CD4-positive, alpha-beta T cell (primary cell): ENCODE measurements around the gene CNGA1. TPM values are rescaled to one million over a fixed set of nuclear protein-coding genes. Genes with fewer than 3 reads are reported as not detected.

Experiments
- ATAC-seq: fragments of 200-7000 bp; cut with Tn5 transposase; one replicate; pipeline ENCODE4 v1.10.0; 2022; ENCODE audit warnings: mild to moderate bottlenecking; ENCODE audit not compliant: poor library complexity
- CTCF ChIA-PET: fragments of 350-600 bp; sonication (Branson Sonifier 250); formaldehyde crosslinking; loops from one replicate; lab custom pipeline; 2021; ENCODE audit warnings: antibody characterized with exemption, inconsistent platforms; lab: Charles Lee
- POLR2A ChIA-PET: fragments of 350-600 bp; sonication (Branson Sonifier 250); formaldehyde crosslinking; loops from one replicate; lab custom pipeline; 2021; ENCODE audit warnings: antibody characterized with exemption, inconsistent platforms; lab: Charles Lee
- DNase-seq, 14 experiments: peaks; one replicate each; pipeline ENCODE4 v3.0.0-alpha.2; 2013 to 2020; ENCODE audit warnings: mixed read lengths in 2 of 14
- H3K27ac ChIP-seq, 2 donors: one replicate each; pipeline versions ENCODE4 v1.5.1 to v1.7.0; 2013; ENCODE audit warnings: low read length in 2 of 2, low read depth in 1 of 2, mild to moderate bottlenecking in 1 of 2
- H3K27me3 ChIP-seq, 2 experiments: 1 replicate in 1 of 2; 2 replicates in 1 of 2; pipeline versions ENCODE4 v1.6.1 to v1.7.0; 2013; ENCODE audit warnings: low read length in 2 of 2, control low read depth in 1 of 2, mild to moderate bottlenecking in 1 of 2, moderate library complexity in 1 of 2; ENCODE audit not compliant: insufficient read depth in 2 of 2, control insufficient read depth in 1 of 2
- H3K36me3 ChIP-seq: one replicate; pipeline ENCODE4 v1.6.1; 2013; ENCODE audit warnings: low read length, control low read depth; ENCODE audit not compliant: insufficient read depth
- H3K4me1 ChIP-seq: one replicate; pipeline ENCODE4 v1.6.1; 2013; ENCODE audit warnings: low read length, control low read depth; ENCODE audit not compliant: insufficient read depth
- H3K4me3 ChIP-seq: one replicate; pipeline ENCODE4 v1.5.1; 2013; ENCODE audit warnings: mild to moderate bottlenecking, low read length, moderate library complexity
- H3K9me3 ChIP-seq, 2 experiments: 1 replicate in 1 of 2; 2 replicates in 1 of 2; pipeline versions ENCODE4 v1.6.1 to v1.7.0; 2013; ENCODE audit warnings: low read length in 2 of 2, mild to moderate bottlenecking in 2 of 2, control low read depth in 1 of 2, moderate library complexity in 1 of 2; ENCODE audit not compliant: control insufficient read depth in 1 of 2, insufficient read depth in 1 of 2
- H3K27ac Mint-ChIP-seq: one replicate; pipeline ENCODE4 v1.8.0; 2020; ENCODE audit warnings: mixed read lengths
- H3K27me3 Mint-ChIP-seq: one replicate; pipeline ENCODE4 v1.8.0; 2021; ENCODE audit warnings: mixed read lengths
- H3K36me3 Mint-ChIP-seq: one replicate; pipeline ENCODE4 v1.8.0; 2021; ENCODE audit warnings: low read depth, mixed read lengths
- H3K4me1 Mint-ChIP-seq: one replicate; pipeline ENCODE4 v1.8.0; 2021; ENCODE audit warnings: low read depth, mixed read lengths
- H3K4me3 Mint-ChIP-seq: one replicate; pipeline ENCODE4 v1.8.0; 2020; ENCODE audit warnings: mild to moderate bottlenecking, mixed read lengths
- H3K9me3 Mint-ChIP-seq: one replicate; pipeline ENCODE4 v1.8.0; 2020; ENCODE audit warnings: mixed read lengths
- CTCF ChIP-seq: fragments of 200-600 bp; IDR thresholded peaks from one replicate; pipeline ENCODE4 v1.8.0; 2022; ENCODE audit warnings: antibody characterized with exemption, mild to moderate bottlenecking
- intact Hi-C, 2 experiments: fragments of 100-400 bp; cut with DNase I in 1 of 2; cut with micrococcal nuclease in 1 of 2; formaldehyde crosslinking; loops; one replicate each; pipeline versions ENCODE4 v1.15.1 to v1.9.0; 2023 to 2025; cut with DNase I, micrococcal nuclease
- total RNA-seq, 174 experiments: library from RNA in 2 of 174; stranded (reverse) in 2 of 174; gene quantifications; one replicate each; pipeline ENCODE4 v1.2.3 and lab custom pipeline; 2021 to 2026

CNGA1 gene
- total RNA-seq, 2 experiments from 2014 or later: not detected

DNA sequence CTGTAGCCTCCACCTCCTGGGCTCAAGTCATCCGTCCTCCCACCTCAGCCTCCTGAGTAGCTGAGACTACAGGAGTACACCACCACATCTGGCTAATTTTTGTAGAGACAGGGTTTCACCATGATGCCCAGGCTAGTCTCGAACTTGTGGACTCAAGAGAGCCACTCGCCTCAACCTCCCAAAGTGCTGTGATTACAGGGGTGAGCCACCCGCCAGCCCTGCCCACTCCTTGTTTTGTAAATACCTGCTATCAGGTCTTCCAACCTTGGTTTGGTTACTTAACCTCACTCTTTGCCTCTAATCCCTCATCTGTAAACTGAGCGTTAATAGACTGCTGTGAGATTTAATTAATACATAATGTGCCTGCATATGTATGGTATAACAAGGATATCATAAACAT, 803 bp downstream of the CNGA1 start:
- no peak for TF ChIP-seq CTCF
- H3K27ac Mint-ChIP-seq: no peak overlapping the region
- DNase-seq: no peak
- Histone ChIP-seq H3K27me3 (peaks cover 0 to 9% of the 10 kb centered on the region in 2 experiments), H3K4me3 (peak overlapping the region; percentile 65), H3K36me3 (no peaks in the 10 kb centered on the region), H3K4me1 (peaks cover 22% of the 10 kb centered on the region), H3K9me3 (no peaks in the 10 kb centered on the region), H3K27ac (no peak overlapping the region)
- intact Hi-C loops: loop anchor here in 1 of 2 experiments (5.0 to 10.0 kb wide), 3 partner anchors 98 to 551 kb away; partner anchors contain the start of gene COMMD8
- peaks cover 12% of the 10 kb centered on the region for H3K4me1 Mint-ChIP-seq
- CTCF ChIA-PET: interaction anchor here (1.1 kb wide), 1 partner anchor 85 kb away, joined by 3 read pairs; no protein-coding TSS in a partner anchor
- H3K9me3 Mint-ChIP-seq: no peaks in the 10 kb centered on the region
- H3K36me3 Mint-ChIP-seq: no peaks in the 10 kb centered on the region
- ATAC-seq: no peak
- peak overlapping the region; percentile 84 for H3K4me3 Mint-ChIP-seq
- peaks cover 27% of the 10 kb centered on the region for H3K27me3 Mint-ChIP-seq
- POLR2A ChIA-PET: no interaction called here

- Histone ChIP-seq H3K36me3 (no peaks in the 10 kb centered on the region), H3K4me1 (peaks cover 22% of the 10 kb centered on the region), H3K27ac (no peak overlapping the region), H3K4me3 (no peak overlapping the region), H3K27me3 (peaks cover 0 to 9% of the 10 kb centered on the region in 2 experiments), H3K9me3 (no peaks in the 10 kb centered on the region)
- Mint-ChIP-seq H3K27ac (no peak overlapping the region), H3K4me3 (peak overlapping the region; percentile 84), H3K36me3 (no peaks in the 10 kb centered on the region), H3K9me3 (no peaks in the 10 kb centered on the region), H3K27me3 (peaks cover 30% of the 10 kb centered on the region), H3K4me1 (peaks cover 12% of the 10 kb centered on the region)
- DNase-seq: no peak
- CTCF ChIA-PET: interaction anchor here (1.1 kb wide), 1 partner anchor 84 kb away, joined by 3 read pairs; no protein-coding TSS in a partner anchor
- POLR2A ChIA-PET: no interaction called here
- no peak for TF ChIP-seq CTCF
- no peak for ATAC-seq
- intact Hi-C loops: loop anchor here in 1 of 2 experiments (5.0 to 10.0 kb wide), 3 partner anchors 98 to 550 kb away; partner anchors contain the start of gene COMMD8
Observed at GRCh38 chr4:48015216-48015615, 1.3 kb downstream of the CNGA1 start.

- no peaks in the 10 kb centered on the region for H3K36me3 Mint-ChIP-seq
- no peaks in the 10 kb centered on the region for H3K9me3 Mint-ChIP-seq
- Histone ChIP-seq H3K27ac (no peak overlapping the region), H3K27me3 (peaks cover 5 to 9% of the 10 kb centered on the region in 2 experiments), H3K36me3 (no peaks in the 10 kb centered on the region), H3K9me3 (peaks cover 0 to 4% of the 10 kb centered on the region in 2 experiments), H3K4me1 (peaks cover 22% of the 10 kb centered on the region), H3K4me3 (no peak overlapping the region)
- H3K4me1 Mint-ChIP-seq: peaks cover 12% of the 10 kb centered on the region
- ChIA-PET CTCF (no interaction called here), POLR2A (no interaction called here)
- TF ChIP-seq CTCF: no peak
- H3K4me3 Mint-ChIP-seq: no peak overlapping the region
- ATAC-seq (no peak), DNase-seq (no peak)
- H3K27ac Mint-ChIP-seq: no peak overlapping the region
- intact Hi-C loops: loop anchor here in 1 of 2 experiments (10.0 kb wide), 1 partner anchor 548 kb away; the partner anchor contains the start of gene COMMD8
- peaks cover 30% of the 10 kb centered on the region for H3K27me3 Mint-ChIP-seq
Observed at GRCh38 chr4:48012824-48013223, 3.7 kb downstream of the CNGA1 start.
